Prostate gland (tissue), 2 donors: ENCODE results near the gene OBP2B.

Source experiments
- POLR2A ChIP-seq: fragments of 450-650 bp; IDR thresholded peaks from one replicate; pipeline ENCODE4 v1.6.1; 2016; ENCODE audit warnings: antibody characterized with exemption, mild to moderate bottlenecking
- TF ChIP-seq, protein P1 (sequence below), 4 experiments: fragments of 200-600 bp in 2 of 4; fragments of 450-650 bp in 2 of 4; sonication (generic) in 2 of 4; IDR thresholded peaks; 1 replicate in 3 of 4; 2 replicates in 1 of 4; pipeline ENCODE4 v1.5.1; 2016 to 2019; ENCODE audit warnings: antibody characterized with exemption in 4 of 4, mild to moderate bottlenecking in 2 of 4, moderate library complexity in 2 of 4

- TF ChIP-seq POLR2A = no peak
- TF ChIP-seq, protein P1, sequence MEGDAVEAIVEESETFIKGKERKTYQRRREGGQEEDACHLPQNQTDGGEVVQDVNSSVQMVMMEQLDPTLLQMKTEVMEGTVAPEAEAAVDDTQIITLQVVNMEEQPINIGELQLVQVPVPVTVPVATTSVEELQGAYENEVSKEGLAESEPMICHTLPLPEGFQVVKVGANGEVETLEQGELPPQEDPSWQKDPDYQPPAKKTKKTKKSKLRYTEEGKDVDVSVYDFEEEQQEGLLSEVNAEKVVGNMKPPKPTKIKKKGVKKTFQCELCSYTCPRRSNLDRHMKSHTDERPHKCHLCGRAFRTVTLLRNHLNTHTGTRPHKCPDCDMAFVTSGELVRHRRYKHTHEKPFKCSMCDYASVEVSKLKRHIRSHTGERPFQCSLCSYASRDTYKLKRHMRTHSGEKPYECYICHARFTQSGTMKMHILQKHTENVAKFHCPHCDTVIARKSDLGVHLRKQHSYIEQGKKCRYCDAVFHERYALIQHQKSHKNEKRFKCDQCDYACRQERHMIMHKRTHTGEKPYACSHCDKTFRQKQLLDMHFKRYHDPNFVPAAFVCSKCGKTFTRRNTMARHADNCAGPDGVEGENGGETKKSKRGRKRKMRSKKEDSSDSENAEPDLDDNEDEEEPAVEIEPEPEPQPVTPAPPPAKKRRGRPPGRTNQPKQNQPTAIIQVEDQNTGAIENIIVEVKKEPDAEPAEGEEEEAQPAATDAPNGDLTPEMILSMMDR (IDR thresholded peaks at IDR 0.05) = no peak
Measured at GRCh38 chr9:133247632-133248031, 38.6 kb upstream of the OBP2B start.
